ENCODE measurements around the gene NAALADL2.

DNA sequence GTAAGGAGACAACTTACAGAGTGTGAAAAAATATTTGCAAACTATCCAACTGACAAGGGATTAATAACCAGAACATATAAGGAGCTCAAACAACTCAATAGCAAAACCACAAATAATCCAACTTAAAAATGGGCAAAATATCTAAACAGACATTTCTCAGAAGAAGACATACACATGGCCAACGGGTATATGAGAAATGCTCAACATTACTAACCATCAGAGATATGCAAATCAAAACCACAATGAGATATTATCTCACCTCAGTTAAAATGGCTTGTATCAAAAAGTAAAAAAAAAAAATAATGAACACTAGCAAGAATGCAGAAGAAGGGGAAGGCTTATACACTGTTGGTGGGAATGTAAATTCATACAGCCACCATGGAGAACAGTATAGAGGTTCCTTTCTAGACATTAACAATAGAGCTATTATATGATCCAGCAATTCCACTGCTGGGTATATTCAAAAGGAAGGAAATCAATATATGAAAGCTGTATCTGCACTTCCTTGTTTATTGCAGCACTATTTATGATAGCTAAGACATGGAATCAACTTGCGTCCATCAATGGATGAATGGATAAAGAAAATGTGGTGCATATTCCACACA, 998.6 kb downstream of the NAALADL2 start:
- TF ChIP-seq, protein P1, sequence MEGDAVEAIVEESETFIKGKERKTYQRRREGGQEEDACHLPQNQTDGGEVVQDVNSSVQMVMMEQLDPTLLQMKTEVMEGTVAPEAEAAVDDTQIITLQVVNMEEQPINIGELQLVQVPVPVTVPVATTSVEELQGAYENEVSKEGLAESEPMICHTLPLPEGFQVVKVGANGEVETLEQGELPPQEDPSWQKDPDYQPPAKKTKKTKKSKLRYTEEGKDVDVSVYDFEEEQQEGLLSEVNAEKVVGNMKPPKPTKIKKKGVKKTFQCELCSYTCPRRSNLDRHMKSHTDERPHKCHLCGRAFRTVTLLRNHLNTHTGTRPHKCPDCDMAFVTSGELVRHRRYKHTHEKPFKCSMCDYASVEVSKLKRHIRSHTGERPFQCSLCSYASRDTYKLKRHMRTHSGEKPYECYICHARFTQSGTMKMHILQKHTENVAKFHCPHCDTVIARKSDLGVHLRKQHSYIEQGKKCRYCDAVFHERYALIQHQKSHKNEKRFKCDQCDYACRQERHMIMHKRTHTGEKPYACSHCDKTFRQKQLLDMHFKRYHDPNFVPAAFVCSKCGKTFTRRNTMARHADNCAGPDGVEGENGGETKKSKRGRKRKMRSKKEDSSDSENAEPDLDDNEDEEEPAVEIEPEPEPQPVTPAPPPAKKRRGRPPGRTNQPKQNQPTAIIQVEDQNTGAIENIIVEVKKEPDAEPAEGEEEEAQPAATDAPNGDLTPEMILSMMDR (IDR thresholded peaks at IDR 0.05; ENCODE audit: low read depth, low read length), result no peak
- no peak for TF ChIP-seq EZH2phosphoT487 (IDR thresholded peaks at IDR 0.05; ENCODE audit: low read depth)

Measured in OCI-LY3 (cell line).